NOMO-1 (cell line): ENCODE measurements around the gene LRGUK.

Source experiments
- DNase-seq, 2 experiments: peaks; one replicate each; lab custom pipeline; 2025; ENCODE audit not compliant: unreplicated experiment in 2 of 2; lab: John Stamatoyannopoulos, UW

The LRGUK gene

GRCh38 chr7:134122980-134123379, 4.2 kb upstream of the LRGUK start:
- no peak for DNase-seq

GRCh38 chr7:134126146-134126545, 994 bp upstream of the LRGUK start:
- DNase-seq, result no peak

- no peak for DNase-seq
Measured at GRCh38 chr7:134126596-134126965, 559 bp upstream of the LRGUK start.

GRCh38 chr7:134128829-134129228, 1.7 kb downstream of the LRGUK start:
- no peak for DNase-seq

- DNase-seq, result peak in 1 of 2 experiments; percentile 21
Measured at GRCh38 chr7:134129856-134130523, 2.9 kb downstream of the LRGUK start.

GRCh38 chr7:134134004-134134403, 6.9 kb downstream of the LRGUK start:
- no peak for DNase-seq

- no peak for DNase-seq
Measured at GRCh38 chr7:134140889-134141867, 14.0 kb downstream of the LRGUK start.

GRCh38 chr7:134141868-134142264, 14.7 kb downstream of the LRGUK start:
- no peak for DNase-seq

- DNase-seq, result no peak
Measured at GRCh38 chr7:134153493-134154136, 26.5 kb downstream of the LRGUK start.

- no peak for DNase-seq
Measured at GRCh38 chr7:134154581-134155130, 27.5 kb downstream of the LRGUK start.

- no peak for DNase-seq
Measured at GRCh38 chr7:134155206-134155605, 28.1 kb downstream of the LRGUK start.

GRCh38 chr7:134155871-134156270, 28.7 kb downstream of the LRGUK start:
- DNase-seq, result no peak

- DNase-seq, result no peak
Measured at GRCh38 chr7:134165252-134165651, 38.1 kb downstream of the LRGUK start.

GRCh38 chr7:134167250-134167649, 40.1 kb downstream of the LRGUK start:
- DNase-seq, result no peak

- no peak for DNase-seq
Measured at GRCh38 chr7:134167841-134168240, 40.7 kb downstream of the LRGUK start.

- DNase-seq, result peak; percentile 39 to 87
Measured at GRCh38 chr7:134174795-134175261, 47.7 kb downstream of the LRGUK start.

GRCh38 chr7:134175334-134176036, 48.3 kb downstream of the LRGUK start:
- DNase-seq, result no peak

GRCh38 chr7:134176037-134176350, 48.9 kb downstream of the LRGUK start:
- no peak for DNase-seq

- no peak for DNase-seq
Measured at GRCh38 chr7:134179036-134180011, 52.2 kb downstream of the LRGUK start.
